ENCODE results near the gene EDC3. TPM values are rescaled to one million over a fixed set of nuclear protein-coding genes. Genes with fewer than 3 reads are reported as not detected.
"Not testable (repeated sequence)": the region's sequence is repeated elsewhere in the genome, so short reads cannot be mapped to it uniquely, and the experiment has no call there.

Gene EDC3
- total RNA-seq, 1 donor from 2014 or later, result 39.9 TPM

GRCh38 chr15:74710319-74711094, 14.7 kb upstream of the EDC3 start:
- no peak for DNase-seq (ENCODE audit: extremely low read depth, low read depth, low spot score)

- no peak for DNase-seq (ENCODE audit: extremely low read depth, low read depth, low spot score)
Observed at GRCh38 chr15:74709892-74710291, 14.1 kb upstream of the EDC3 start.

GRCh38 chr15:74709011-74709410, 13.2 kb upstream of the EDC3 start:
- DNase-seq (ENCODE audit: extremely low read depth, low read depth, low spot score), result no peak

GRCh38 chr15:74696808-74697207, 984 bp upstream of the EDC3 start:
- DNase-seq (ENCODE audit: extremely low read depth, low read depth, low spot score), result no peak

- no peak for DNase-seq (ENCODE audit: extremely low read depth, low read depth, low spot score)
Observed at GRCh38 chr15:74696398-74696729, 540 bp upstream of the EDC3 start.

GRCh38 chr15:74692327-74692726, 3.5 kb downstream of the EDC3 start:
- DNase-seq (ENCODE audit: extremely low read depth, low read depth, low spot score), result no peak

GRCh38 chr15:74683758-74684157, 12.1 kb downstream of the EDC3 start:
- DNase-seq (ENCODE audit: extremely low read depth, low read depth, low spot score), result no peak

- DNase-seq (ENCODE audit: extremely low read depth, low read depth, low spot score), result no peak
Observed at GRCh38 chr15:74682954-74683353, 12.9 kb downstream of the EDC3 start.

GRCh38 chr15:74680456-74680855, 15.4 kb downstream of the EDC3 start:
- no peak for DNase-seq (ENCODE audit: extremely low read depth, low read depth, low spot score)

GRCh38 chr15:74676801-74677200, 19.0 kb downstream of the EDC3 start:
- no peak for DNase-seq (ENCODE audit: extremely low read depth, low read depth, low spot score)

- no peak for DNase-seq (ENCODE audit: extremely low read depth, low read depth, low spot score)
Observed at GRCh38 chr15:74674161-74674560, 21.7 kb downstream of the EDC3 start.

- DNase-seq (ENCODE audit: extremely low read depth, low read depth, low spot score), result no peak
Observed at GRCh38 chr15:74669627-74670026, 26.2 kb downstream of the EDC3 start.

GRCh38 chr15:74667975-74668374, 27.8 kb downstream of the EDC3 start:
- no peak for DNase-seq (ENCODE audit: extremely low read depth, low read depth, low spot score)

GRCh38 chr15:74664670-74665069, 31.2 kb downstream of the EDC3 start:
- no peak for DNase-seq (ENCODE audit: extremely low read depth, low read depth, low spot score)

- no peak for DNase-seq (ENCODE audit: extremely low read depth, low read depth, low spot score)
Observed at GRCh38 chr15:74664028-74664616, 31.7 kb downstream of the EDC3 start.

GRCh38 chr15:74663303-74664027, 32.4 kb downstream of the EDC3 start:
- no peak for DNase-seq (ENCODE audit: extremely low read depth, low read depth, low spot score)

GRCh38 chr15:74662064-74662860, 33.6 kb downstream of the EDC3 start:
- no peak for DNase-seq (ENCODE audit: extremely low read depth, low read depth, low spot score)

GRCh38 chr15:74661280-74661679, 34.5 kb downstream of the EDC3 start:
- DNase-seq (ENCODE audit: extremely low read depth, low read depth, low spot score), result not testable (repeated sequence)

GRCh38 chr15:74657846-74658245, 38.0 kb downstream of the EDC3 start:
- DNase-seq (ENCODE audit: extremely low read depth, low read depth, low spot score), result no peak

GRCh38 chr15:74656935-74657535, 38.8 kb downstream of the EDC3 start:
- DNase-seq (ENCODE audit: extremely low read depth, low read depth, low spot score), result no peak

GRCh38 chr15:74655424-74655823, 40.4 kb downstream of the EDC3 start:
- no peak for DNase-seq (ENCODE audit: extremely low read depth, low read depth, low spot score)

Measured in glomerular endothelial cell (primary cell).